Fibroblast of lung (primary cell): ENCODE results near the gene TDG. TPM values are rescaled to one million over a fixed set of nuclear protein-coding genes. Genes with fewer than 3 reads are reported as not detected.

Experiments
- DNase-seq, 2 donors: peaks; one replicate each; pipeline versions ENCODE4 v3.0.0 to v3.0.0-alpha.2; 2010; ENCODE audit warnings: low read depth in 2 of 2
- H2AFZ ChIP-seq: 2 replicates; pipeline ENCODE4 v1.5.1; 2012; ENCODE audit warnings: low read length, control low read depth, inconsistent platforms
- H3K27ac ChIP-seq: 2 replicates; pipeline ENCODE4 v1.5.1; 2011; ENCODE audit warnings: low read length, control low read depth; ENCODE audit not compliant: insufficient read depth
- H3K27me3 ChIP-seq: 2 replicates; pipeline ENCODE4 v1.5.1; 2011; ENCODE audit warnings: mild to moderate bottlenecking, low read length; ENCODE audit not compliant: control insufficient read depth, insufficient read depth
- H3K36me3 ChIP-seq: 2 replicates; pipeline ENCODE4 v1.5.1; 2011; ENCODE audit warnings: low read length; ENCODE audit not compliant: control insufficient read depth, insufficient read depth
- H3K4me1 ChIP-seq: 2 replicates; pipeline ENCODE4 v1.5.1; 2011; ENCODE audit warnings: low read length; ENCODE audit not compliant: control insufficient read depth, insufficient read depth; ENCODE audit errors: extremely low read depth
- H3K4me2 ChIP-seq: 2 replicates; pipeline ENCODE4 v1.5.1; 2011; ENCODE audit warnings: low read length, control low read depth; ENCODE audit not compliant: insufficient read depth; ENCODE audit errors: extremely low read depth
- H3K4me3 ChIP-seq, 4 experiments: fragments of 200-600 bp in 1 of 4; sonication (generic) in 1 of 4; replicated peaks in 1 of 4; 2 replicates each; pipeline ENCODE4 v1.5.1; 2011 to 2016; ENCODE audit warnings: low read length in 4 of 4, low read depth in 3 of 4, mild to moderate bottlenecking in 3 of 4, control low read depth in 2 of 4, inconsistent platforms in 1 of 4, mixed read lengths in 1 of 4; ENCODE audit not compliant: insufficient read depth in 1 of 4; ENCODE audit errors: control extremely low read depth in 1 of 4
- H3K79me2 ChIP-seq: 2 replicates; pipeline ENCODE4 v1.5.1; 2012; ENCODE audit warnings: mild to moderate bottlenecking, low read length, inconsistent platforms; ENCODE audit not compliant: control insufficient read depth, insufficient read depth
- H3K9ac ChIP-seq: 2 replicates; pipeline ENCODE4 v1.5.1; 2011; ENCODE audit warnings: mild to moderate bottlenecking, low read length, control low read depth; ENCODE audit not compliant: insufficient read depth
- H3K9me3 ChIP-seq: 2 replicates; pipeline ENCODE4 v1.5.1; 2012; ENCODE audit warnings: low read depth, low read length; ENCODE audit not compliant: control insufficient read depth, insufficient read depth
- H4K20me1 ChIP-seq: 2 replicates; pipeline ENCODE4 v1.5.1; 2011; ENCODE audit warnings: low read length; ENCODE audit not compliant: control insufficient read depth, insufficient read depth; ENCODE audit errors: extremely low read depth
- EZH2 ChIP-seq: IDR thresholded peaks from 2 replicates; pipeline ENCODE4 v1.5.1; 2012; ENCODE audit warnings: low read length, control low read depth, mild to moderate bottlenecking; ENCODE audit errors: missing control alignments
- polyA plus RNA-seq, 2 donors: library from polyadenylated mRNA; depleted of rRNA in 1 of 2; stranded (reverse) in 1 of 2; unstranded in 1 of 2; fragments of >200 nt; gene quantifications; 2 replicates each; pipeline ENCODE4 v1.2.1, GENCODE V29; 2011 to 2012; ENCODE audit warnings: missing spikeins in 1 of 2
- total RNA-seq: library from RNA; depleted of rRNA; stranded (reverse); fragments of >200 nt; gene quantifications from 2 replicates; pipeline ENCODE4 v1.2.1, GENCODE V29; 2014
- TF ChIP-seq, protein P1 (sequence below), 2 donors: IDR thresholded peaks in 1 of 2; conservative IDR thresholded peaks in 1 of 2; 1 replicate in 1 of 2; 2 replicates in 1 of 2; pipeline ENCODE4 v1.5.1; 2011 to 2012; ENCODE audit warnings: low read length in 2 of 2, control low read depth in 1 of 2, inconsistent platforms in 1 of 2, low read depth in 1 of 2, mild to moderate bottlenecking in 1 of 2

Gene TDG
- total and polyA plus RNA-seq, 2 donors (not counting 1 experiment from before 2014, with no cell fraction given) = 18.8 to 19.4 TPM

GRCh38 chr12:103996595-103996994, 30.9 kb downstream of the TDG start:
- Histone ChIP-seq H3K4me1 (no peaks in the 10 kb centered on the region), H3K27ac (no peak overlapping the region), H3K9me3 (no peaks in the 10 kb centered on the region), H4K20me1 (no peaks in the 10 kb centered on the region), H3K36me3 (no peaks in the 10 kb centered on the region), H3K4me3 (no peak overlapping the region), H3K27me3 (no peaks in the 10 kb centered on the region), H3K4me2 (no peak overlapping the region), H3K79me2 (no peaks in the 10 kb centered on the region), H2AFZ (no peak overlapping the region), H3K9ac (no peak overlapping the region)
- DNase-seq = no peak
- TF ChIP-seq, protein P1, sequence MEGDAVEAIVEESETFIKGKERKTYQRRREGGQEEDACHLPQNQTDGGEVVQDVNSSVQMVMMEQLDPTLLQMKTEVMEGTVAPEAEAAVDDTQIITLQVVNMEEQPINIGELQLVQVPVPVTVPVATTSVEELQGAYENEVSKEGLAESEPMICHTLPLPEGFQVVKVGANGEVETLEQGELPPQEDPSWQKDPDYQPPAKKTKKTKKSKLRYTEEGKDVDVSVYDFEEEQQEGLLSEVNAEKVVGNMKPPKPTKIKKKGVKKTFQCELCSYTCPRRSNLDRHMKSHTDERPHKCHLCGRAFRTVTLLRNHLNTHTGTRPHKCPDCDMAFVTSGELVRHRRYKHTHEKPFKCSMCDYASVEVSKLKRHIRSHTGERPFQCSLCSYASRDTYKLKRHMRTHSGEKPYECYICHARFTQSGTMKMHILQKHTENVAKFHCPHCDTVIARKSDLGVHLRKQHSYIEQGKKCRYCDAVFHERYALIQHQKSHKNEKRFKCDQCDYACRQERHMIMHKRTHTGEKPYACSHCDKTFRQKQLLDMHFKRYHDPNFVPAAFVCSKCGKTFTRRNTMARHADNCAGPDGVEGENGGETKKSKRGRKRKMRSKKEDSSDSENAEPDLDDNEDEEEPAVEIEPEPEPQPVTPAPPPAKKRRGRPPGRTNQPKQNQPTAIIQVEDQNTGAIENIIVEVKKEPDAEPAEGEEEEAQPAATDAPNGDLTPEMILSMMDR (conservative IDR thresholded peaks at IDR 0.05 in 1 of 2, IDR thresholded peaks at IDR 0.05 in 1 of 2; ENCODE audit: low read depth in 1 of 2, low read length in 2 of 2) = no peak
- TF ChIP-seq EZH2 = no peak

DNA sequence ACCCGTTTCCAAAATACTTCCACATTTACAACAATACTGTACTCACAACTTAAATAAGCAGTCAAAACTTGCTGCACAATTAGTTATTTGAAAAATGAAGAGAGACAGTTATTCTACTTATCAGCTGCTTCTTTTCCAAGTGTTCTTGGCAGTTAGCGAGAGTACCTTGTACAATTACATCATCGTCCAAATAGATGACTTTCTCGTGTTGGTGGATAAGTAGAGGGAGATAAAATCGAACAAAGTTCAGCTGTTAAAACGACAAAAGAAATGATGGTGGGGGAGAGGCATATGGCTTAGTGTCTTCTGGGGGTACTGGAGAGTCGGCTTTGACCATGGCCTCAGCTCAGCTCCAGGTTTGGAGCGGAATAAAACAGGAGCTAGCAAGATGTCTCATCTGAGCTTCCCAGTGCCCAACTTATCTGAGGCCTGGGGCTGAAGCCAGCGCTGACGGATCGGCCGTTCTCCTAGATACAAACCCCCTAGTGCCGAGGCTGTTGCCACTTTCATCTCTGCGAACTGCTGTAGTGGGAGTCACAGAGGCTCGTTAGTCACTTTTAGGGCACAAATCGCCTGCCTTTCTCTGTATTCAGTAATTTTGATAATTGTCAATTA, 31.7 kb downstream of the TDG start:
- DNase-seq = peak in 1 of 2 donors; percentile 55
- no peak for TF ChIP-seq EZH2
- TF ChIP-seq, protein P1 (conservative IDR thresholded peaks at IDR 0.05 in 1 of 2, IDR thresholded peaks at IDR 0.05 in 1 of 2; ENCODE audit: low read depth in 1 of 2, low read length in 2 of 2) = no peak
- H3K4me2 ChIP-seq = no peak overlapping the region
- no peaks in the 10 kb centered on the region for H3K36me3 ChIP-seq
- H3K79me2 ChIP-seq = no peaks in the 10 kb centered on the region
- H3K9ac ChIP-seq = no peak overlapping the region
- no peaks in the 10 kb centered on the region for H3K4me1 ChIP-seq
- no peak overlapping the region for H3K4me3 ChIP-seq
- no peaks in the 10 kb centered on the region for H3K9me3 ChIP-seq
- H3K27me3 ChIP-seq = no peaks in the 10 kb centered on the region
- no peaks in the 10 kb centered on the region for H4K20me1 ChIP-seq
- no peak overlapping the region for H2AFZ ChIP-seq
- H3K27ac ChIP-seq = no peak overlapping the region

- no peak for DNase-seq
- H3K79me2 ChIP-seq = no peaks in the 10 kb centered on the region
- no peaks in the 10 kb centered on the region for H4K20me1 ChIP-seq
- no peak overlapping the region for H3K4me2 ChIP-seq
- no peak overlapping the region for H3K4me3 ChIP-seq
- no peak overlapping the region for H2AFZ ChIP-seq
- no peaks in the 10 kb centered on the region for H3K36me3 ChIP-seq
- H3K9me3 ChIP-seq = no peaks in the 10 kb centered on the region
- no peak for TF ChIP-seq EZH2
- TF ChIP-seq, protein P1 (conservative IDR thresholded peaks at IDR 0.05 in 1 of 2, IDR thresholded peaks at IDR 0.05 in 1 of 2; ENCODE audit: low read depth in 1 of 2, low read length in 2 of 2) = no peak
- no peak overlapping the region for H3K9ac ChIP-seq
- H3K27ac ChIP-seq = no peak overlapping the region
- no peaks in the 10 kb centered on the region for H3K4me1 ChIP-seq
- H3K27me3 ChIP-seq = no peaks in the 10 kb centered on the region
Observed at GRCh38 chr12:103998976-103999375, 33.3 kb downstream of the TDG start.
